GM19025 (cell line): ENCODE measurements around the gene AGBL1.

Source experiments
- ATAC-seq: cut with Tn5 transposase; IDR thresholded peaks from one replicate; pipeline ENCODE4 v1.9.1; 2021; ENCODE audit warnings: mild to moderate bottlenecking, low read depth, moderate library complexity; ENCODE audit not compliant: unreplicated experiment

AGBL1 gene

GRCh38 chr15:86311568-86312280 is 232.1 kb downstream of the AGBL1 start:
- no peak for ATAC-seq

DNA sequence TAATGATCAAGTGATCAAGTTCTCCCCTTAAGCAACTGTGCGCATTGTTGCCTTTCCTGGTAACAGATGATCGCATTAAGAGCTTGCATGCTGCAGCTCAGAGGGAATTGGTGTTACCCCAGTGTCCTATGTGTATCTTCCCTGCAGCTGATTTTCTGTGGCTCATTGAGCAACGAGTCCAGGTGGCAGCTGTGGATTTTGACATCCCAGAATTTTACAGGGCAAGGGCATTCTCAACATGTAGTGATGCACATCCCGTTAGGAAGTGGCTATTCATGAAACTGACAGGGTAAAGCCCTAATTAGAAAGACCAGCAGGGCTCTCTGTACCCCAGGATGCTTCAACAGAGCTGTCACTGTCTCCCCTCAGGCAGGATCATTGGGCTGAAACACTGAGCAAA is 232.8 kb downstream of the AGBL1 start:
- ATAC-seq, result no peak

DNA sequence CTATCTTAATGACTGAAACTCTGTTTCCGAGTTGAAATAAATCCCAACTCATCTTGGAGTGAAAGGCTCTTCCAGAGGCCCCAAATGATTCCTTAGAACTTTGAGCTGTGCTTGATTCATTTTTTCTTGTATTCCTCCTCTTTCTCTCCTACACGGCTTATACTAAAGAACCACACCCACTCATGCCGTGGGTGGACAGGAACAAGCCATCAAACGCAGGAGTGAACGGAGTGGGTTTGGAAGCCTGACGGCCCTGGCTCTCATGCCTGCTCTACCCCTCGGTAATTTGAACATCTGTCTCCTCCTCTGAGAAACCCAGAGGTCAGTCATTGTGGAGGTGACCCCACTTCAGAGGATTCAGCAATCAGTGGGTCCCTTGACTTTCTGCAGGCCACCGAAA is 236.5 kb downstream of the AGBL1 start:
- no peak for ATAC-seq

DNA sequence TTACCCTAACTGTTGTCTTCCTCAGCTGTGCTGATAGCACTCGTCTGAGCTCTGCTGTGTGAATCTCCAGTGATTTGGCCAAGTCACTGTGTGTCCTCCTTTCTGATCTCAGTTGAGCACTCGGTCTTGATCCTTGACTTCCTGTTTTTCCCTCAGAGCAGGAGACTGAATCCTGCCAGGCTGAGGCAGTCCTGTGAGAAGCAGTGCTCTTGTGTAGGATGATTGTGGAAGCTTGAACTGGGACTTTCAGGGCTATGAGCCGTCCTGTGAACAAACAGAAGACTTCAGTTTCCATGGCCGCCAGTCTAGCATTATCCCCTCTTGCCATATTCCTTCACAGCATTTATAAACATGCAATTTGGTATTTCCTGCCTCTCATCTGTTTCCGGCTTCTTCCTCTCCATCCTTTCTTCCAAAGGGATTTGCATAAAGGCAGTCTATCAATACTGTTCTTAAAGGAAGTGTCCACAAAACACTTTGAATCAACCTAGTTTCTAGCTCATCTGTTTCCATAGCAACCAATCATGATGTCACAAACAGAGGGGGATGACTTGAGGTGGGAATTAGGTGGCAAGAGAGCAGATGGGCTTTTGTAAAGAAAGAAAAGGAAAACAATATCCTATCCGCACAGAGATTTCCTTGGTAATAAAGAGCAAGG is 237.2 kb downstream of the AGBL1 start:
- no peak for ATAC-seq

GRCh38 chr15:86317384-86317740 is 237.7 kb downstream of the AGBL1 start:
- ATAC-seq, result no peak

GRCh38 chr15:86322629-86323028 is 243.0 kb downstream of the AGBL1 start:
- no peak for ATAC-seq

GRCh38 chr15:86327230-86327865 is 247.7 kb downstream of the AGBL1 start:
- no peak for ATAC-seq

GRCh38 chr15:86328658-86329057 is 249.0 kb downstream of the AGBL1 start:
- no peak for ATAC-seq

DNA sequence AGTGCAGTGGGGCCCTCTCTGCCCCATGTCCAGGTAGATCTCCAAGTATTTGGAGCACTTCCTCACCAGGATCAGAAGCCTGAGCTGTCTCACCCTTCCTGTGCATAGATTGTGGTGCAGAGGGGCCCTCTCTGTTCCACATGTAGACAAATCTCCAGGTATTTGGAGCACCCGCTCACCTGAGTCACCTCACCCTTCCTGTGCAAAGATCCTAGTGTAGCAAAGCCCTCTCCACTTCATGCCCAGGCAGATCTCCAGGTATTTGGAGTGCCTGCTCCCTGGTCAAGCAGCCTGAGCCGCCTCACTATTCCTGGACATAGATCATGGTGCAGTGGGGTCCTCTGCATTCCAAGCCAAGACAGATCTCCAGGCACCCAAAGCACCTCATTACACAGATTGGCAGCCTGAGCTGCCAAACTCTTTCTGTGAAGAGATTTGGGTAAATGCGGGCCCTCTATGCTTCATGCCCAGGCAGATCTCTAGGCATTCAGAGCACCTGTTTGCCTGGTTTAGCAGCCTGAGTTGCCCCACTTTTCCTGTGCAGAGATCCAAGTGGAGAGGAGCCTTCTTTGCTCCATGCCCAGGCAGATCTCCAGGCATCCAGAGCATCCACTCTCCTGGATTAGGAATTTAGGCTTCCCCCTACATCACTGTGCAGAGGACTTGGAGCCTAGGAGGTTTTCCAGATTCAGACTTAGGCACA is 249.8 kb downstream of the AGBL1 start:
- no peak for ATAC-seq

- ATAC-seq, result no peak
Observed at GRCh38 chr15:86333819-86334218, 254.1 kb downstream of the AGBL1 start.

GRCh38 chr15:86336051-86336788 is 256.5 kb downstream of the AGBL1 start:
- no peak for ATAC-seq

DNA sequence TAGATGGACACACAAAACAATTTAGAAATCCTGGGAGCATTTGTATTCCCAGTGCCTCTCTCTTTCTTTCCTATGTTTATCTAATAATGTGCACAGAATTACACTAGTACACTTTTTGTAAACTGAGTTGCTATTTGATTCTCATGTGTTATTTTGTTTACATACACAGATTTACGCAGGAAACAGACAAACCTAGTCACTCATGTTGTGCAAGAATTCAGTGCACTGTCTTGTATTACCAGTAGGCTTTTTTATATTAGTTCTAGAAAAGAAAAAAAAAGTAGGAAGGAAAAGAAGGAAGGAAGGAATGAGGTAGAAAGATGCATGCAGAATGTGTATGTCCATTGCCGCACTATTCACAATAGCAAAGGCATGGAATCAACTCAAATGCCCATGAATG is 257.4 kb downstream of the AGBL1 start:
- no peak for ATAC-seq

DNA sequence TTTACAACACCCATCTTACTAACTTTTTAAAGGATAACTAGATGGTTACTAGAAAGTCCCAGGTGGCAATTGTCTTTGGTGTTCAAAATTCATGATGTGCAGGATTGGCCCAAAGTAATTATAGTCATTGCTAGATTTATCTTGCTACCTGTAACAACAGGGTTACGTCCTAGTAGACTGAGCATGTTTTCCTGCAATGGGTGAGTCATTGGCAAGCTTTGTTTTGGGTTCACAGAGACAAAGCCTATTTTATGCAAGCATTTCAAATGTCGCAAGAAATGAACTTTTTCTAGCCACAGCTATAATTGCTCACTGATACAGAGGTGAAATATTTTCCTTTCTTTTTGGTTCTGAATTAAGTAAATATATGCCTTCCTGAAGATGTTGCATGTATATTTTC is 267.6 kb downstream of the AGBL1 start:
- ATAC-seq, result no peak

DNA sequence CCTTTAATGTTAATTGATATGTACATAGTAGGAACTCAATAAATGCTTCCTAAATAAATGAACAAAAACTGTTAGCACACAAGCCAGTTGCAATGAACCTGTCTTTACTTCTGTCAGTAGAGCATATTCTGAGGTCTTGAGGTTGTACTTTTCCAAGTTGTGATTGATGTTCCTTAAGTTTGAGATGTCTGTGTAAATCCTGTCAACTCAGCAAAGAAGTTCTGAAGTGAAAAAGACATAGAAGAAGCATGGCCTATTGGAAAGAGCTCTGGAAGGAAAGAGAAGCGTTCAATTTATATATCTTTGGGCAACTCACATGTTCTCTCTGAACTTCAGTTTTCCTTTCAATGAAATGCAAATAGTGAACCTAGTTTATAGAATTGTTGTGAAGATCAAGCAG is 269.9 kb downstream of the AGBL1 start:
- no peak for ATAC-seq

- no peak for ATAC-seq
Observed at GRCh38 chr15:86353213-86353612, 273.5 kb downstream of the AGBL1 start.

- ATAC-seq, result no peak
Observed at GRCh38 chr15:86355361-86355760, 275.7 kb downstream of the AGBL1 start.

DNA sequence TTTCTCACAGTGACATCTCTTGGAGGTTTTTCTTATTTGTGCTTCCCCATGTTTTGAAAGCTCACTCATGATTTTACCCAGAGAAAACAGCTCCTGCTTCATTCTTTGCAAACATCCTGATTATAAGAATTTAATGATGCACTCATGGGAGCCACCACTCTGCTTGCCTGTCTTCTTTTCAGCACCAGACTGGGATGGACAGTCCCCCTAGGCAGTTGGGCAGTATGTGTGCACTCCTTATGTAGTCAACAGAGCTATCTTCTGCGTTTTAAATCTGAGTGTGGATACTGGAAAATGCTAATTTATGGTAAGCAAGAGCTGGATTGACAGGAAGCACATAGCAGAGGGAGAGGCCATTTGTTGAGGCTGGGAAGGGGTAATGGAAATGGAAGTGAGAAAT is 276.1 kb downstream of the AGBL1 start:
- no peak for ATAC-seq

DNA sequence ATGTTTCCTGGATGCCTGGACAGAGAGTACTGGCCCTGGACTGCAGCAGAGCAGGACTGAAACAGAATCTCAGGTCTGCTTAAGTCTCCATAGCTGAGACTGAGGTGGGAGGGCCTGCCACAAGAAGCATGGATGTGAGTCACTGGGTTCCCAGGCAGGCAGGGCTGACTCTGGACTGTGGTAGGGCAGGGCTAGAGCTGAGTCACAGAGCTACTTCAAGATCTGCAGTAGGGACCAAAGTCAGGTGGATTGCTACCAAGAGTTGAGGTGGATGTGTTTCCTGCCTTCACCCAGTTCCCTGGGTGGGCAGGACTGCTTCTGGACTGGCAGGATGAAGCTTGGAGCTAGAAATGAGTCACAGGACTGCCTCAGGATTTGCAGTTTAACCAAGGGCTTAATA is 282.9 kb downstream of the AGBL1 start:
- no peak for ATAC-seq

GRCh38 chr15:86373147-86373546 is 293.5 kb downstream of the AGBL1 start:
- ATAC-seq, result no peak

- no peak for ATAC-seq
Observed at GRCh38 chr15:86375733-86376280, 296.1 kb downstream of the AGBL1 start.
